HG03095 (cell line): ENCODE measurements around the gene OS9.
"Not testable (repeated sequence)": the region's sequence is repeated elsewhere in the genome, so short reads cannot be mapped to it uniquely, and the experiment has no call there.

Source experiments
- ATAC-seq: cut with Tn5 transposase; IDR thresholded peaks from one replicate; pipeline ENCODE4 v1.9.1; 2021; ENCODE audit warnings: moderate library complexity; ENCODE audit not compliant: unreplicated experiment

The OS9 gene

GRCh38 chr12:57721846-57722608 lies 28.1 kb downstream of the OS9 start:
- not testable (repeated sequence) for ATAC-seq

- ATAC-seq, result no peak
Observed at GRCh38 chr12:57722716-57723629, 29.0 kb downstream of the OS9 start.

- no peak for ATAC-seq
Observed at GRCh38 chr12:57723630-57723962, 29.7 kb downstream of the OS9 start.

GRCh38 chr12:57724003-57724935 lies 30.3 kb downstream of the OS9 start:
- no peak for ATAC-seq

GRCh38 chr12:57724936-57725740 lies 31.2 kb downstream of the OS9 start:
- ATAC-seq, result no peak

- ATAC-seq, result no peak
Observed at GRCh38 chr12:57725851-57726150, 31.9 kb downstream of the OS9 start.

GRCh38 chr12:57726151-57726883 lies 32.4 kb downstream of the OS9 start:
- no peak for ATAC-seq

- ATAC-seq, result no peak
Observed at GRCh38 chr12:57726884-57727757, 33.2 kb downstream of the OS9 start.

GRCh38 chr12:57727758-57728395 lies 33.9 kb downstream of the OS9 start:
- ATAC-seq, result no peak

- no peak for ATAC-seq
Observed at GRCh38 chr12:57729321-57729844, 35.5 kb downstream of the OS9 start.

GRCh38 chr12:57730336-57731067 lies 36.6 kb downstream of the OS9 start:
- no peak for ATAC-seq

- ATAC-seq, result no peak
Observed at GRCh38 chr12:57731411-57732080, 37.6 kb downstream of the OS9 start.

- ATAC-seq, result no peak
Observed at GRCh38 chr12:57732270-57732669, 38.3 kb downstream of the OS9 start.

GRCh38 chr12:57732726-57733593 lies 39.0 kb downstream of the OS9 start:
- no peak for ATAC-seq

- ATAC-seq, result no peak
Observed at GRCh38 chr12:57733928-57734327, 40.0 kb downstream of the OS9 start.

GRCh38 chr12:57734591-57734990 lies 40.7 kb downstream of the OS9 start:
- no peak for ATAC-seq
